ENCODE results near the gene OR5H14.
"Not testable (repeated sequence)": the region's sequence is repeated elsewhere in the genome, so short reads cannot be mapped to it uniquely, and the experiment has no call there.

OR5H14 gene

DNA sequence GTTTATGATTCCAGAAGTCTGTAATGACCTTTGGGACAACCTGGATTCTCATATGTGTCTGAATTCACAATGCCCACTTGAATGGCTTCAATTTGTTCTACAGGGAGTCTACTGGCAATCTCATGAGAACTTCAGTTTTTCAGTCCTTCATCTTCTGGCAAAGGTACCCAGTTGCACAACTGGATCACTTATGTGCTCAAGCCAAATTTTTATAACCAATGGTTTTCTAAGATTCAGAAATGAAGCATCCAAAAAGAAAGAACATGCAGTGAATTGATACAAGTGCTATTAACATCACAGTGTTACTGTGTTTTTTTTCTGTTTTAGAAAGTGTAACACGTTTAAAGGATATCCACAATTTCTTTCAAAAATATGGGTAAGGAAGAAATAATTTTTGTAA, at the start of gene OR5H14:
Gene OR5H14 (plus strand): TSS at position 301 of the 400 bp plus-strand sequence. CDS start 1,907 bp downstream, outside the sequence.
- DNase-seq = no peak

DNA sequence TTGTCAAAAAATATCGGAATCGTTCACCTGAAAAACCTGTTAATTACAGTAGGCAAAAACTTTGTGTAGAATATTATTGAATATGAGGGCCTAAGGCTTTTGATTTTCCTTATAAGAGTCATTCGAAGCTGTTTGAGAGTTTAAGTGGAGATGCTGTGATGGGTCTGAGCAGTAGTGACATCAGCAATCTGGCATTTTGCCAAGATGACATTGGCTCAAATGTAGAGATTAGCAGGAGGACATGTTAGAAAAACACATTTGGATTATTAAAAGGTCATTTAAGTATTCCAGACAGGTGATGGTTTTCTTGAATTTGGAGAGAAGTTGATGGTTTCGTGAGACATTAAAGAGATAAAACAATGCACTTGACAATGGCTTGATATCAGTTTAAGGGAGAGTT, 47.4 kb upstream of the OR5H14 start:
- DNase-seq = no peak

DNA sequence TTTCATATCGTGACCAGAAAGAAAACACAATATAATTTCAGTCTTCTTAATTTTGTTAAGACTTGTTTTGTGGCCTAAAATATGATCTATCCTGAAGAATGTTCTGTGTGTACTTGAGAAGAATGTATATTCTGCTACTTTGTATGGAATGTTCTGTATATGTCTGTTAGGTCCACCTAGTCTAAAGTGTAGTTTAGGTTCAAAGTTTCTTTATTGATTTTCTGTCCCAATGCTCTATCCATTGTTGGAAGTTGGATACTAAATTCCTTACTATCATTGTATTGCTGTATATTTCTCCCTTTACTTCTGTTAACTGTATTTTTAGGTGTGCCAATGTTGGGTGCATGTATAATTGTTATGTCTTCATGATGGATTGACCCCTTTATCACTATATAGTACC, 39.1 kb upstream of the OR5H14 start:
- DNase-seq = no peak

DNA sequence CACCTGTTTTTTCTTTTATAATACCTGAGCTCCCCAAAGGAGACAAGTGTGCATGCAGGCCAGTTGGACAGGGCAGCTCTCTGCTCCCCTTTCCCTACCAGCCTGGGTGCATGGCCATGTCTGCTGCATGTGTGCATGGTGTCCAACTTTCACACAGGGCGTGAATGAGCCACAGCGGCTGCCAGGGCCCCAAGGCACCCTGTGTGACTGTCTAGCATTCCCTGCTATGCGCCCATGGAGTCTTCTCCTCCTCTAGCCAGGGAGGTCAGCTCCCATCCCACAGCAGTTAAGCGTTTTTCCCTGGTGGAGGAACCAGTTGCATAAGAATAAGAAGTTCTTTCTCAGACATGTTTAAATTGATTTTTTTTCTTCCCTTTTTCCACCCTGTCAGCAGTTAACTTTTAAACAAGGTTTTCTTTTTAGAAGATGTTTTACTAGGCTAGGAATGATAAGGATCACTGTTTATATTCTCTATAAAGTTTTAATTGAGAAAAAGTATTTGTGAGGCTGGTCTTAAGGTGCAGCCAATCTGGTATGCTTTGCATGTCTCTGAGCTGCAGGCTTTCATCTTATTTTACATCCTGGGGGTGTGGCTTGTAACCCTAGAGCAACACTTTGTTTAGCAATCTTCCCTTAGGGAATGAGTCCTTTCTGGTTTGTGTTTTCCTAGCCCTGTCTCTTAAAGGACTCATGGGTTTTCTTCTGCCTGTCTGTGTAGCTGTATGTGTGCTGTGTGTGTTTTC, 37.3 kb upstream of the OR5H14 start:
- DNase-seq = no peak

DNA sequence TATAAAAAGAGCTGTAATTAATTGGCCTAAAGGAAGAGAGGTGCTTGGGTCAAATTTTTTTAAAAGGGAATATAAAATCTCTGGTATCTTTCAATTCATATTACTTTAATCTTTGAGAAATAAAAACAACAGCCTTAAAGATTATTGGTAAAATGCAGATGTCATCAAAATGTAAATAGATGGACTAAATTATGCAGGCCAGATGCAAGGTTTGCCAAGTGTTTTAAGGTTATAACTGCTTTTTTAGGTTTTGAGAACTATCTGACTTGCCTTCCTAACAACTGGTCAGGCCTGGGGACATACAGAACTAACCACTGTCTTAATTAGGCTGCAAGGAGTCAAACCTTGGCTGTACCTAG, 36.8 kb upstream of the OR5H14 start:
- no peak for DNase-seq

DNA sequence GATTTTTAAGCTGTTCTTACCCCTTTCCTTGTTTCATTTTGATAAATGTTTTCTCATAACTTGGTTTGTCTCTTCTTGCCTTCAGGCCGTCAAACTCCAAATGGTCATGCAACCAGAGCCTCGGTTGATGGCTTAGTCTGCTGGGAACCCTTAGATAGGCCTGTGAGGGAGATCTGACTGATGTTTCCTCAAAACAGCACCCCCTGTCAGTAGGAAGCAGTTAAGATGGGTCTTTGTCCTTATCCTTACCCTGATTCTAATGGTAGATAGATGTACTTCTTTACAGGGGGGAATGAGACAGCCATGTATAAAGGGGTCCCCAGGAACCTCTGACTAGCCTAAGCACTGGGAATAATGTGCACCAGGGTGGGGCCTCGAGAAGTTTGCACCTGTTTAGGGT, 33.0 kb upstream of the OR5H14 start:
- no peak for DNase-seq

DNA sequence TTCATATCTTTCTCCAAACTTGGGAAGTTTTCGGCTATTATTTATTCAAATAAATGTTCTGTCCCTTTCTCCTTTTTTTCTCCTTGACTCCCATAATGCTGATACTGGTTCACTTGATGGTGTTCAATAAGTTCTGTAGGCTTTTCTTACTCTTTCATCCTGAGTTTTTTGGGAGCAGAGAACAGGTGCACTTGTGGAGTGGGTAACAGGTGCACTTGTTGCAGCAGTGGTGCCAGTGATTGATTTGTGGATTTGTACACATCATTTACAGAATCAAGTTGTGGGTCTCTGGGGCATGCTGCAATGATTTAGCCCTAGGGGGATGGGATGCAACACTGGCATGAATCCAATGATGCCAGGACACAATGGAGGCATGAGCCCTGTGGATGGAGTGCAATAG, 31.6 kb upstream of the OR5H14 start:
- no peak for DNase-seq

DNA sequence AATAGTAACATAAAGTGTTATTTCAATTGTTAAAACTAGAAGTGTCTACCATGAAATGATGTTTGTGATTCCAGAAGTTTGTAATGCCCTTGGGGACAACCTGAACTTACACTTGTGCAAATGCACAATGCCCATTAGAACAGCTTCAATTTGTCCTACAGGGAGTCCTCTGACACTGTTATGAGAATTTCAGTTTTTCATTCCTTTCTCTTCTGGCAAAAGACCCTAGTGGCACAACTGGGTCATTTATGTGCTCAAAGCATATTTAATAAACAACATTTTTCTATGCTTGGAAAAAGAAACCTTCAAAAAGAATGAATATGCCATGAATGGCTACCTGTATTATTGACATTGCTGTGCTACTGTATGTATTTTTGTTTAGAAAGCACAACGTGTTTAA, 16.9 kb upstream of the OR5H14 start, which contains the start of gene OR5H1:
Gene OR5H1 (plus strand): TSS at position 301 of the 400 bp plus-strand sequence. CDS start 1,977 bp downstream, outside the sequence.
- DNase-seq = no peak

DNA sequence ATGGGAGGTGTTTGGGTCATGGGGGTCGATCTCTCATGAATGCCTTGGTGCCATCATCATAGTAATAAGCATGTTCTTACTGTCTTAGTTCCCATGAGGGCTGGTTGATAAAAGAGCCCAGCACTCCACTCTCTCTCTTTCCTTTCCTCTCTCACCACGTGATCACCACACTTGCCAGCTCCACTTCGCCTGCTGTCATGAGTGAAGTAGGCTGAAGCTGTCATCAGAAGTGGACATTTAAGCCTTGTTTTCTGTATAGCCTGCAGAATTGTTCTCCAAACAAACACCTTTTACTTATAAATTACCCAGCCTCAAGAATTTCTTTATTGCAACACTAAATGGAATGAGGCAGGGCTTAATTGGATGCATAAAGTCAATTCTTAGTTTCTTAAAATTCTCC, 10.6 kb upstream of the OR5H14 start:
- no peak for DNase-seq

DNA sequence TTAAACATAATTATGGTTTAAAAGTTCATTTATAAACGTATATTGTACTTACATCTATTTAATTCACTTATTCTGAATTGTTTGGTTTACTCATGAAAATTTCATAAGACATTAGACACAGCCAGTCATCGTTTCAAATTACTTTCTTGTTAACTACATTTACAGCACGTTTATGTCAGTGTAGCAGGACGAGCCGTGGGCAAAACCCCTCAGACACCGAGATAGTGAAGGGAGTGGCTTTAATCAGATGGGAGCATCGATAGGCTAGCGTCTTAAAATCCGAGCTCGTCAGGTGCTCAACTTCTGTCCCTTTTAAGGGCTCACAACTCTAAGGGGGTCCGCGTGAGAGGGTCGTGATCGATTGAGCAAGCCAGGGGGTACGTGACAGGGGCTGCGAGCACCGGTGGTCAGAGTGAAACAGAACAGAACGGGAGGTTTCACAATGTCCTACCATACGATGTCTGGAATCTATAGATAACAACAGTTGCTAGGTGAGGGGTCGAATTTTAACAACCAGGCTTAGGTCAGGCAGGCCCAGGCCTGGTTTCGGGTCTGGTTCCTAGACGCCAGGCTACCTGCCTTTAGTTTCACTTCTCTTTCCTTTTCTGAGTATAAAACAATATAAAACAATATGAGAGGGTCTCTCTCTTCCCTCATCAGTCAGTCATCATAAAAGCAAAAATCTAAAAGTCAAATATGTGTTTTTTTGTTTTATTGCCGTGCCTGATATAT, 9.3 kb upstream of the OR5H14 start:
- not testable (repeated sequence) for DNase-seq

DNA sequence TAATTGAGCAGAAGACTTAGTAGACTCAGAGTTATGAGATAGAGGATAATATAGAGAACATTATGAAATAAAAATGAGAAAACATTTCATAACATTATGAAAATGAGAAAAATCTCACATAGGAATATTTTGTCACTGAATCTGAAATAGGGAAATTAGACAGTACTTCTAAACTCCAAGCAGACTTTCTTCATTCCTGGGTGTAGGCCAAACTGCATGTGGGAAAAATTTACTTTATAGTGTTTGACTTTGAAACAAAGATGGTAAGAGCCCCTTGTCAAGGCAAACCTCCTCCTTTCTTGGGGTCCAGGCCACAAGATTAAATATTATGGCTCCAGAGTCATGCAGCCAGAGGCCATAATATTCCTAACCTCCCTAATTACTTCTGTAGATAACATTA, 6.7 kb upstream of the OR5H14 start:
- no peak for DNase-seq

DNA sequence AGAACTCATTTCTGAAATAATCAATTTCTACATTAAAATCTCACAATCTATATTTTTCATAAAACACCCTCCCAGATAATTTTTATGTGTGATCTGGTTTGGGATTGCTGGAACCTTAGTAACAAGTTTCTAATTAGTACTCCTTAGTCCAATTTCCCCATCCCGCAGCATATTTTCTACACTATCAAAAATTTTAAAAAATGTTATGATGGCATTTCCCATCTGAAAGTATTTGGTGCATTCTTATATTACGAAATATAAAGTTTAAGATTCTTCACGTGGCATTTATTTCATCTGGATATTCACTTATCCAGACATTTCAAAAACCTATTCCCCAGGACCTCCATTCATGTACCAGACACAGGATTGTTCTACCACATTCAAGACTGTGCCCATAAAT, 1.5 kb downstream of the OR5H14 start:
- no peak for DNase-seq

DNA sequence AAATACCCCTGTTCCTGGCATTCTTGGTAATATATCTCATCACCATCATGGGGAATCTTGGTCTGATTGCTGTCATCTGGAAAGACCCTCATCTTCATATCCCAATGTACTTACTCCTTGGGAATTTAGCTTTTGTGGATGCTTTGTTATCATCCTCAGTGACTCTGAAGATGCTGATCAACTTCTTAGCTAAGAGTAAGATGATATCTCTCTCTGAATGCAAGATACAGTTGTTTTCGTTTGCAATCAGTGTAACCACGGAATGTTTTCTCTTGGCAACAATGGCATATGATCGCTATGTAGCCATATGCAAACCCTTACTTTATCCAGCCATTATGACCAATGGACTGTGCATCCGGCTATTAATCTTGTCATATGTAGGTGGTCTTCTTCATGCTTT, 2.2 kb downstream of the OR5H14 start:
- DNase-seq = not testable (repeated sequence)

DNA sequence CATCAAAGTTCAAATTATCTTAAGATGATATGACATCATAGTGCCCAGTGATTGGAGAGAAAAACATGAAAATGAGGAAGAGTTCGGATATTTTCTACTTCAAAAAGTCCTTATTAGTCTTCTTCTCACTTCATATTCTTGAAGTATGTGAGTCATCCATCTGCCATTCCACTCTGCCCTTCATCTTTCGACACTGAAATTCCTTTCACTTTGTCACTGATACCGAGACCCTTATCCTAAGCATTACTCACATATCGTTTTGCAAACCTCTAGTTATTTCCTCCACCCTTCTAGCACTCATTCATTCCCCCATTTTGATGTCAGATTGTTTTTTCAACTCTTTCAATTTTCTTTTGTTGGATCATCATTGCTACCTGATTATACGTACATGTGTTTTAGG, 4.0 kb downstream of the OR5H14 start:
- no peak for DNase-seq

DNA sequence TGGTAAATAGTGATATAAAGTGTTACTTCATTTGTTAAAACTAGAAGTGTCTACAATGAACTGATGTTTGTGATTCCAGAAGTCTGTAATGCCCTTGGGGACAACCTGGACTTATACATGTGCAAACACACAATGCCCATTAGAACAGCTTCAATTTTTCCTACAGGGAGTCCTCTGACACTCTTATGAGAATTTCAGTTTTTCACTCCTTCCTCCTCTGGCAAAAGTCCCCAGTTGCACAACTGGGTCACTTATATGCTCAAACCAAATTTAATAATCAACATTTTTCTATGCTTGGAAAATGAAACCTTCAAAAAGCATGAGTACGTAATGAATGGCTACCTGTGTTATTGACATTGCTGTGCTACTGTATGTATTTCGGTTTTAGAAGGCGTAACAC, 19.1 kb downstream of the OR5H14 start, which contains the start of gene OR5H15:
Gene OR5H15 (plus strand): TSS at position 301 of the 400 bp plus-strand sequence. CDS start 2,004 bp downstream, outside the sequence.
- DNase-seq = no peak

DNA sequence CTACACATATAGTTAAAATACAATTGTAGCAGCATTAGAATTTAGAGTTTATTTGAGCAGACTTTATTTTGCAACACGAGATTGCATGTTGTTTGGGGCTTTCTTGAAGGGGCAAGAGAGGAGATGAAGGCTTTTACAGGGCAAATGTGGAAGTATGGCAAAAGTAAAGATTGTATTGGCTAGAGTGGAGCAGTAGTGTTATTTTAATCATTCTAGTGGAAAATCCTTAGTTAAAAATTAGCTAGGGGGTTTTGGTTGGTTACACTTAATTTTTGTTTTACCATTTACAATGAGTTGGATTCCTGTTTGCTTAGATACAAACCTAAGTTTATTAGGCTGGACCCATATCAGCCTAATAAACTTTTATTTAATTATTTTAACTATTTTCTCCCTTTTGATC, 23.8 kb downstream of the OR5H14 start:
- no peak for DNase-seq

DNA sequence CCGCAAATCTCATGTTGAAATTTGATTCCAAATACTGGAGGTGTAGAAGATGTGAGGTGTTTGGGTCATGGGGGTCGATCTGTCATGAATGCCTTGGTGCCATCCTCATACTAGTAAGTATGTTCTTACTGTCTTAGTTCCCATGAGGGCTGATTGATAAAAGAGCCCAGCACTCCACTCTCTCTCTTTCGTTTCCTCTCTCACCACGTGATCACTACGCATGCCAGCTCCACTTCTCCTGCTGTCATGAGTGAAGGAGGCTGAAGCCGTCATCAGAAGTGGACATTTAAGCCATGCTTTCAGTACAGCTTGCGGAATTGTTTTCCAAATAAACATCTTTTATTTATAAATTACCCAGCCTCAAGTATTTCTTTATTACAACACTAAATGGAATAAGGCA, 25.3 kb downstream of the OR5H14 start:
- no peak for DNase-seq

DNA sequence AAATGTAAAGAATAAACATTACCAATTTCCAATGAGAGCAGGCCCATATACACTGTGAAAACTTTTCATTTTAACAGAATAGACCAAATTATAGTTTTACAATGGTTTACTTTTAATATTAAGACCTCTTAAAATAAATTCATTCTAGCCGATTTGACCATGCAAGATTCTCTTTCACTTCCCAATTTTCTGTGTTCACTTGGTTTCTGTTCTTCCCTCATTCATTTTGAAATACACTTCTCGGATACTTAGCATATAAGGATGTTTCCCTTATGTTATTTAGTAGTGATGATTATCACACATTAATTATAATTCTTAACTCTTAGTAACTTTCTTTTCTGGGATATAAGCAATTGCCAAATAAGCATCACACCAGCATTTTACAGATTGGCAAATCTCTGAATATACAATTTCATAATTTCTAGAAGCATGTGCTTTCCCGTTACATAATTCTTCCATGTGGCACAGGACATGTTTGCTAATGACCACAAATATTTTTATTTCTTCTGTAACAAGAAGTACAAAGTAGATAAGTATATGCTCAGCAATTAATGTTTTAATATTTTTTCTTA, 33.1 kb downstream of the OR5H14 start:
- no peak for DNase-seq

DNA sequence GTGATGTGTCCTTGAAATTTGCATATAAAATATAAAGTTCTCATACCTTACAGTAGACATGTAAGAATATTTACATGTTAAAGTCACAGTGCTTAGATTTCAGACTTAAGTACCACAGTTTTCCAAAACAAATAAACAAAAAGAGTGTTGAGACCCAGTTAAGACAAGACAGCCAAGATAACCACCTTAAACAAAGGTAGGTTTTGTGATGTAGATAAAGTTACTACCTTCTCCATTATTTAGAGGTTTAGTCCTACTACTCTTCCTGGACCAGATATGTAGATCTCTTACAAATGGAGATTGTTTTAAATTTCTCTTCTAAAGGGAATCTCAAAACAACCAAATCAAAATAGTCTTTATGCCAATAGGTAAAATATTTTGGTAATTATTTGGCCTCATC, 34.9 kb downstream of the OR5H14 start:
- DNase-seq = no peak

DNA sequence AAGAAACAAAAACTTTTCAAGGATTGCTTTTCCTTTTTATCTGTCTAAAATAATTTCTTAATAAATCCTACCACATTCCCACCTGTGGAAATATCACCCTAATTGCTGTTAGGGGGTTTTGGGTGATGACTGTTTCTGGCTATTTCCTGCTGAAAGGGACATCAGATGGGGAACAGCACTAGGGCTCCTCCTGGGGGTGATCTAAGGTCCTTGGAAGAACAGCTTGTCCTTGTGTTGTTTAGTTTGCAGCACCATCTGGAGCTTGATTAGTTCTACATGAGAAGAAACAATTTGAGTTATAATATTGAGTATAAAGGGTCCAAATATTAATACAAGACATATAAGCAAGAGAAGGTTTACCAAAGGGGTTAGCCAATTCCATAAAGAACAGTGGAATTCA, 37.9 kb downstream of the OR5H14 start:
- DNase-seq = no peak

DNA sequence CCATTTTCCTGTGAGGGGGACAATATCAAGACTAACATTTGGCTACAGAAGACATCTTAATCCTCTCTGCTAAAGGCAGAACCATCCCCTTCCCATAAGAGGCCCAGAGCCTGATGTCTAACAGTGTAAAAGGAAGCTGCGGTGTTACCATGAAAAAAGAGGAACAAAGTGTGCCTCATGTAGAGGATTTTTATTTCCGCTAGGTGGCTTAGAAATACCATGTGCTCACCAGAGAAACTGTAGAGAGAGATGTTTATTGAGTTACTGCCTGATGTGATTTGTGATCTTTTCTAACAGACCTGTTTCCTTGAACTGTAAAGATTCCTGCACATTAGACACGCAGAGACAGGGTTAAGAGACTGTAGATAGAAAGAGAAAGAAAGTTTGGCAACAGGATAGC, 41.3 kb downstream of the OR5H14 start:
- no peak for DNase-seq

DNA sequence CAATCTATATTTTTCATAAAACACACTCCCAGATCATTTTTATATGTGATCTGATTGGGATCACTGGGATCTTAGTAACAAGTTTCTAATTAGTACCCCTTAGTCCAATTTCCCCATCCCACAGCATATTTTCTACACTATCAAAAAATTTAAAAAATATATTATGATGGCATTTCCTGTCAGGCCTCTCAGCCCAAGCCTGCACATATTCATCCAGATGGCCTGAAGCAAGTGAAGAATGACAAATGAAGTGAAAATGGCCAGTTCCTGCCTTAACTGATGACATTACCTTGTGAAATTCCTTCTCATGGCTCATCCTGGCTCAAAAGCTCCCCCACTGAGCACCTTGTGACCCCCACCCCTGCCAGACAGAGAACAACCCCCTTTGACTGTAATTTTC, 43.6 kb downstream of the OR5H14 start:
- not testable (repeated sequence) for DNase-seq

DNA sequence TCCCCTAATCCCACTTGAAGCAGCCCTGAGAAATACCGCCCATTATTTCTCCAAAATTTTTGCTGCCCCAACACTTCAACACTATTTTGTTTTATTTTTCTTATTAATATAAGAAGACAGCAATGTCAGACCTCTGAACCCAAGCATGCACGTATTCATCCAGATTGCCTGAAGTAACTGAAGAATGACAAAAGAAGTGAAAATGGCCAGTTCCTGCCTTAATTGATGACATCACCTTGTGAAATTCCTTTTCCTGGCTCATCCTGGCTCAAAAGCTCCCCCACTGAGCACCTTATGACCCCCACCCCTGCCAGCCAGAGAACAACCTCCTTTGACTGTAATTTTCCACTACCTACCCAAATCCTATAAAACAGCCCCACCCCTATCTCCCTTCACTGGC, 49.0 kb downstream of the OR5H14 start:
- not testable (repeated sequence) for DNase-seq

DNA sequence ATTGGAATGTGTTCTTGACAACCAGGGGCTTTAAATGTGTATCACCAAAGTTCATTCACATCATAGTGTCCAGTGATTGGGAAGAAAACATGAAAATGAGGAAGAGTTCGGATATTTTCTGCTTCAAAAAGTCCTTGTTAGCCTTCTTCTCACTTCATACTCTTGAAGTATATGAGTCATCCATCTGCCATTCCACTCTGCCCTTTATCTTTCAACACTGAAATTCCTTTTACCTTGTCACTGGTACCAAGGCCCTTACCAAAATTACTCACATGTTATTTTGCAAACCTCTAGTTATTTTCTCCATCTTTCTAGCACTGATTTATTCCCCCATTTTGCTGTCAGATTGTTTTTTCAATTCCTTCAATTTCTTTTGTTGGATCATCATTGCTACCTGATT, 51.7 kb downstream of the OR5H14 start:
- DNase-seq = no peak

Measured in retina (tissue), 1 donor.